Esophagus muscularis mucosa (tissue), 4 donors: ENCODE data around the gene PLXNA1.

Source experiments
- CTCF ChIP-seq, 3 experiments: fragments of 200-600 bp in 2 of 3; fragments of 450-650 bp in 1 of 3; sonication (generic) in 2 of 3; IDR thresholded peaks; one replicate each; pipeline ENCODE4 v1.5.1; 2017 to 2019; ENCODE audit warnings: antibody characterized with exemption in 3 of 3, mild to moderate bottlenecking in 2 of 3, moderate library complexity in 1 of 3
- EP300 ChIP-seq: sonication (generic); formaldehyde crosslinking; IDR thresholded peaks from one replicate; pipeline ENCODE4 v1.6.1; 2017; ENCODE audit warnings: antibody characterized with exemption
- POLR2A ChIP-seq: fragments of 450-650 bp; IDR thresholded peaks from one replicate; pipeline ENCODE4 v1.6.1; 2017; ENCODE audit warnings: antibody characterized with exemption, moderate library complexity, mild to moderate bottlenecking, low read depth

- no peak for TF ChIP-seq CTCF (IDR thresholded peaks at IDR 0.05)
- no peak for TF ChIP-seq POLR2A
- no peak for TF ChIP-seq EP300
Observed at GRCh38 chr3:127004641-127005397, 21.9 kb downstream of the PLXNA1 start.
